Neutrophil (primary cell): ENCODE data around the gene SPTBN1.

ENCODE experiments used
- H3K27ac ChIP-seq: fragments of 200-600 bp; sonication (generic); 2 replicates; pipeline ENCODE4 v1.5.1; 2016; ENCODE audit warnings: mild to moderate bottlenecking, moderate library complexity
- H3K27me3 ChIP-seq: fragments of 200-600 bp; sonication (generic); 2 replicates; pipeline ENCODE4 v1.6.0; 2016; ENCODE audit warnings: mild to moderate bottlenecking
- H3K36me3 ChIP-seq: fragments of 200-600 bp; sonication (generic); 2 replicates; pipeline ENCODE4 v1.5.1; 2017
- H3K4me1 ChIP-seq, 2 experiments: fragments of 200-600 bp in 1 of 2; sonication (generic) in 1 of 2; 1 replicate in 1 of 2; 2 replicates in 1 of 2; pipeline versions ENCODE4 v1.5.1 to v1.6.1; 2013 to 2016; ENCODE audit warnings: low read depth in 1 of 2, low read length in 1 of 2, mild to moderate bottlenecking in 1 of 2, moderate library complexity in 1 of 2; ENCODE audit not compliant: control insufficient read depth in 1 of 2, insufficient read depth in 1 of 2
- H3K4me3 ChIP-seq, 2 experiments: fragments of 200-600 bp in 1 of 2; sonication (generic) in 1 of 2; 1 replicate in 1 of 2; 2 replicates in 1 of 2; pipeline ENCODE4 v1.5.1; 2013 to 2016; ENCODE audit warnings: low read depth in 1 of 2, low read length in 1 of 2, mild to moderate bottlenecking in 1 of 2, moderate library complexity in 1 of 2
- H3K9me3 ChIP-seq: fragments of 200-600 bp; sonication (generic); 2 replicates; pipeline ENCODE4 v1.5.1; 2016
- CTCF ChIP-seq: fragments of 200-600 bp; sonication (generic); IDR thresholded peaks from 2 replicates; pipeline ENCODE4 v1.5.1; 2016; ENCODE audit warnings: antibody characterized with exemption

The SPTBN1 gene

GRCh38 chr2:54651291-54651690 lies 195.2 kb downstream of the SPTBN1 start:
- H3K9me3 ChIP-seq: no peaks in the 10 kb centered on the region

GRCh38 chr2:54652540-54652939 lies 196.4 kb downstream of the SPTBN1 start:
- Histone ChIP-seq H3K36me3 (peaks cover 97% of the 10 kb centered on the region), H3K27me3 (no peaks in the 10 kb centered on the region), H3K27ac (no peak overlapping the region), H3K9me3 (no peaks in the 10 kb centered on the region), H3K4me1 (no peaks in the 10 kb centered on the region), H3K4me3 (no peak overlapping the region)
- TF ChIP-seq CTCF: no peak

More at GRCh38 chr2:54651291-54651690, 195.2 kb downstream of the SPTBN1 start:
- no peak for TF ChIP-seq CTCF
- H3K4me3 ChIP-seq: no peak overlapping the region
- peaks cover 98% of the 10 kb centered on the region for H3K36me3 ChIP-seq
- no peaks in the 10 kb centered on the region for H3K27me3 ChIP-seq
- no peaks in the 10 kb centered on the region for H3K4me1 ChIP-seq
- no peak overlapping the region for H3K27ac ChIP-seq

GRCh38 chr2:54653572-54654204 lies 197.6 kb downstream of the SPTBN1 start:
- no peaks in the 10 kb centered on the region for H3K4me1 ChIP-seq
- no peak overlapping the region for H3K27ac ChIP-seq
- peaks cover 97% of the 10 kb centered on the region for H3K36me3 ChIP-seq
- H3K27me3 ChIP-seq: no peaks in the 10 kb centered on the region
- TF ChIP-seq CTCF: no peak
- no peak overlapping the region for H3K4me3 ChIP-seq
- no peaks in the 10 kb centered on the region for H3K9me3 ChIP-seq

GRCh38 chr2:54655046-54655809 lies 199.1 kb downstream of the SPTBN1 start:
- Histone ChIP-seq H3K36me3 (peaks cover 97% of the 10 kb centered on the region), H3K4me1 (no peaks in the 10 kb centered on the region), H3K4me3 (no peak overlapping the region), H3K9me3 (no peaks in the 10 kb centered on the region), H3K27ac (no peak overlapping the region), H3K27me3 (no peaks in the 10 kb centered on the region)
- no peak for TF ChIP-seq CTCF

- H3K4me3 ChIP-seq: no peak overlapping the region
- H3K36me3 ChIP-seq: peaks cover 97% of the 10 kb centered on the region
- TF ChIP-seq CTCF: no peak
- H3K27me3 ChIP-seq: no peaks in the 10 kb centered on the region
- no peak overlapping the region for H3K27ac ChIP-seq
- H3K4me1 ChIP-seq: no peaks in the 10 kb centered on the region
- H3K9me3 ChIP-seq: no peaks in the 10 kb centered on the region
These were observed 200.7 kb downstream of the SPTBN1 start for GRCh38 chr2:54656863-54657262.
